ENCODE data around the gene ITGA1. TPM values are rescaled to one million over a fixed set of nuclear protein-coding genes. Genes with fewer than 3 reads are reported as not detected.

The ITGA1 gene
- total and polyA plus RNA-seq, 2 of the 13 experiments (the other 11 are each of a cell fraction or from before 2014, with no cell fraction given): 23.1 to 28.6 TPM

DNA sequence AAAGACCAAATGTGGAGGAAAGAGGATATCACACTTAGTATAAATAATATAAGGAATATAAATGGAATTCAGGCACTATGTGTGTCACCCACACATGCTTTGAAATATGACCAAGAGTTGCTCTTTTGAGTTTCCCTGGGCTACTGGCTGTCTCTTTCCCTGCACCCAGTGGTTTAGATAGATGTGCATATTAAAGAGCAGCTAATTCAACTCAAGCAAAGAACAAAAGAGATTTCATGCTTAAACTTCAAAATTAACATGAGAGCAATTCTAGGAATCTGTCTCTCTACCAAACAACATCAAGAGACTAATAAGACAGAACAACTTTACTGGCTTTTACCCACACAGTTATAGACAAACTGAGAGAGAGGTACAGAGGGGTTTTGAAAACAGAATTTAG is 38.0 kb upstream of the ITGA1 start:
- Histone ChIP-seq H3K4me1 (ENCODE audit: insufficient read depth, low read length) (no peaks in the 10 kb centered on the region), H3K9me3 (ENCODE audit: low read length) (no peaks in the 10 kb centered on the region), H2AFZ (ENCODE audit: low read length) (no peak overlapping the region), H3K9ac (ENCODE audit: insufficient read depth, low read depth, low read length) (no peak overlapping the region), H4K20me1 (ENCODE audit: insufficient read depth, low read length) (no peaks in the 10 kb centered on the region), H3K79me2 (ENCODE audit: insufficient read depth, low read length) (no peaks in the 10 kb centered on the region), H3K27me3 (ENCODE audit: control insufficient read depth in 1 of 2, insufficient read depth in 2 of 2, low read length in 2 of 2) (no peaks in the 10 kb centered on the region; a peak in 1 of 5 replicates), H3K36me3 (replicated peaks in 1 of 2; ENCODE audit: control insufficient read depth in 1 of 2, insufficient read depth in 2 of 2, low read length in 2 of 2) (no peaks in the 10 kb centered on the region), H3K4me2 (ENCODE audit: low read depth, low read length) (no peak overlapping the region), H3K27ac (ENCODE audit: extremely low read length, insufficient read depth, low read length) (no peak overlapping the region), H3K4me3 (replicated peaks in 1 of 3; ENCODE audit: insufficient read depth in 1 of 3, low read depth in 2 of 3, low read length in 3 of 3) (no peak overlapping the region)
- FAIRE-seq: no peak
- no peak for TF ChIP-seq ZNF274 (CRISPR knock-in tag; IDR thresholded peaks at IDR 0.05)
- TF ChIP-seq KDM3A (CRISPR knock-in tag; IDR thresholded peaks at IDR 0.05; ENCODE audit: low read depth): no peak
- TF ChIP-seq MYNN (CRISPR knock-in tag; IDR thresholded peaks at IDR 0.05; ENCODE audit: low read depth): no peak
- no peak for TF ChIP-seq NPAS2 (CRISPR knock-in tag; IDR thresholded peaks at IDR 0.05; ENCODE audit: borderline replicate concordance)
- no peak for TF ChIP-seq SP2 (CRISPR knock-in tag; IDR thresholded peaks at IDR 0.05)
- TF ChIP-seq POLR2G (IDR thresholded peaks at IDR 0.05; ENCODE audit: low read depth, low read length): no peak
- TF ChIP-seq, protein P1, sequence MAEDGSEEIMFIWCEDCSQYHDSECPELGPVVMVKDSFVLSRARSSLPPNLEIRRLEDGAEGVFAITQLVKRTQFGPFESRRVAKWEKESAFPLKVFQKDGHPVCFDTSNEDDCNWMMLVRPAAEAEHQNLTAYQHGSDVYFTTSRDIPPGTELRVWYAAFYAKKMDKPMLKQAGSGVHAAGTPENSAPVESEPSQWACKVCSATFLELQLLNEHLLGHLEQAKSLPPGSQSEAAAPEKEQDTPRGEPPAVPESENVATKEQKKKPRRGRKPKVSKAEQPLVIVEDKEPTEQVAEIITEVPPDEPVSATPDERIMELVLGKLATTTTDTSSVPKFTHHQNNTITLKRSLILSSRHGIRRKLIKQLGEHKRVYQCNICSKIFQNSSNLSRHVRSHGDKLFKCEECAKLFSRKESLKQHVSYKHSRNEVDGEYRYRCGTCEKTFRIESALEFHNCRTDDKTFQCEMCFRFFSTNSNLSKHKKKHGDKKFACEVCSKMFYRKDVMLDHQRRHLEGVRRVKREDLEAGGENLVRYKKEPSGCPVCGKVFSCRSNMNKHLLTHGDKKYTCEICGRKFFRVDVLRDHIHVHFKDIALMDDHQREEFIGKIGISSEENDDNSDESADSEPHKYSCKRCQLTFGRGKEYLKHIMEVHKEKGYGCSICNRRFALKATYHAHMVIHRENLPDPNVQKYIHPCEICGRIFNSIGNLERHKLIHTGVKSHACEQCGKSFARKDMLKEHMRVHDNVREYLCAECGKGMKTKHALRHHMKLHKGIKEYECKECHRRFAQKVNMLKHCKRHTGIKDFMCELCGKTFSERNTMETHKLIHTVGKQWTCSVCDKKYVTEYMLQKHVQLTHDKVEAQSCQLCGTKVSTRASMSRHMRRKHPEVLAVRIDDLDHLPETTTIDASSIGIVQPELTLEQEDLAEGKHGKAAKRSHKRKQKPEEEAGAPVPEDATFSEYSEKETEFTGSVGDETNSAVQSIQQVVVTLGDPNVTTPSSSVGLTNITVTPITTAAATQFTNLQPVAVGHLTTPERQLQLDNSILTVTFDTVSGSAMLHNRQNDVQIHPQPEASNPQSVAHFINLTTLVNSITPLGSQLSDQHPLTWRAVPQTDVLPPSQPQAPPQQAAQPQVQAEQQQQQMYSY (CRISPR knock-in tag; IDR thresholded peaks at IDR 0.05): no peak
- no peak for TF ChIP-seq ZNF552 (CRISPR knock-in tag; IDR thresholded peaks at IDR 0.05; ENCODE audit: borderline replicate concordance)
- TF ChIP-seq ZNF629 (CRISPR knock-in tag; conservative IDR thresholded peaks at IDR 0.05): no peak
- TF ChIP-seq, protein P2, sequence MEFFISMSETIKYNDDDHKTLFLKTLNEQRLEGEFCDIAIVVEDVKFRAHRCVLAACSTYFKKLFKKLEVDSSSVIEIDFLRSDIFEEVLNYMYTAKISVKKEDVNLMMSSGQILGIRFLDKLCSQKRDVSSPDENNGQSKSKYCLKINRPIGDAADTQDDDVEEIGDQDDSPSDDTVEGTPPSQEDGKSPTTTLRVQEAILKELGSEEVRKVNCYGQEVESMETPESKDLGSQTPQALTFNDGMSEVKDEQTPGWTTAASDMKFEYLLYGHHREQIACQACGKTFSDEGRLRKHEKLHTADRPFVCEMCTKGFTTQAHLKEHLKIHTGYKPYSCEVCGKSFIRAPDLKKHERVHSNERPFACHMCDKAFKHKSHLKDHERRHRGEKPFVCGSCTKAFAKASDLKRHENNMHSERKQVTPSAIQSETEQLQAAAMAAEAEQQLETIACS (CRISPR knock-in tag; IDR thresholded peaks at IDR 0.05): no peak
- no peak for TF ChIP-seq ZBTB42 (CRISPR knock-in tag; IDR thresholded peaks at IDR 0.05)
- TF ChIP-seq SP140L (CRISPR knock-in tag; IDR thresholded peaks at IDR 0.05; ENCODE audit: borderline replicate concordance): no peak
- no peak for TF ChIP-seq ZFP36L2 (CRISPR knock-in tag; IDR thresholded peaks at IDR 0.05)
- TF ChIP-seq ZNF484 (CRISPR knock-in tag; IDR thresholded peaks at IDR 0.05; ENCODE audit: borderline replicate concordance, low read depth): no peak
- TF ChIP-seq SAFB2 (CRISPR knock-in tag; IDR thresholded peaks at IDR 0.05; ENCODE audit: borderline replicate concordance, low read depth): no peak
- in situ Hi-C loops (cut with HindIII; ENCODE audit: extremely low pct_ligation_motif_present, low pct_unique_long_range_greater_than_20kb) (no loop called here), intact Hi-C loops (cut with micrococcal nuclease; ENCODE audit: unreplicated experiment) (no loop called here)
- BruUV-seq (replicated peaks): no TSS peak
- ChIA-PET CTCF (ENCODE audit: low intra/inter-chr PET ratio, low total read pairs) (no interaction called here), POLR2A (no interaction called here)
- no peak for DNase-seq (ENCODE audit: low spot score)
- ATAC-seq: no peak

All from HepG2 (cell line).